ENCODE results near the gene ACOX3. TPM values are rescaled to one million over a fixed set of nuclear protein-coding genes. Genes with fewer than 3 reads are reported as not detected.
A peak's percentile ranks its signal among the peaks of the same experiment; 100 is the strongest.

ACOX3 gene
- total RNA-seq, 1 donor from 2014 or later = 23.8 TPM

DNA sequence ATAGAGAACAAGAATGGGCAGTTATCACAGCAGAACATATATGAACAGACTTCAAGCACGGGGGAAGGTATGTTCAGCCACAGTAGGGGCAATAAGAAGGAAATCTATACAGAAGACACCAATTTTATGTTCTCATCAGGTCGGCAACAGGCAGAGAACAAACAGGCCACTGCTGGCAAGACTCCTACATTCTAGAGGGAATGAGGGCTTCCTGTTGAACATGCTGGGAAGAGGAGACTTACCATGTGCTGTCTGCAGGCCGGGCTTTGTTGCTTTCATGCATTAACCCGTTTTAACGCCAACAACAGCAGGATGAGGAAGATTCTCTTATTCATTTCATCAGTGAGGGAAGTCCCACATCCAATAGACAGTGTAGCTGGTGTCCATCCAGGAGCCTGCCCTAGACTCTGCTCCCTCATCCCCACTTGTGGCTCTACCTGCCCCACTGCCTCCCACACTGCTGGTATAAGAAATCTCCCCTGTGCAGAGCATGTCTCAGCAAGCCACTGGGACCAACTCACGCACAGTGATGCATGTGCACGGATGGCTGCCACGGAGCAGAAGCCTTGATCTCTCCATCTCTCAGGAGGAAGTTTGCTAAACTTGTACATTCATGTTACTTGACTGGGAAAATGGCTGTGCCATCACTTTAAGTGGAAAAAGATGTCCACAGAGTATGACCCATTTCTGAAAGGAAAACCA, 84.5 kb downstream of the ACOX3 start:
- no peak overlapping the region for H3K4me3 Mint-ChIP-seq (ENCODE audit: unreplicated experiment)
- peak; percentile 3 for DNase-seq
- TF ChIP-seq, protein P1, sequence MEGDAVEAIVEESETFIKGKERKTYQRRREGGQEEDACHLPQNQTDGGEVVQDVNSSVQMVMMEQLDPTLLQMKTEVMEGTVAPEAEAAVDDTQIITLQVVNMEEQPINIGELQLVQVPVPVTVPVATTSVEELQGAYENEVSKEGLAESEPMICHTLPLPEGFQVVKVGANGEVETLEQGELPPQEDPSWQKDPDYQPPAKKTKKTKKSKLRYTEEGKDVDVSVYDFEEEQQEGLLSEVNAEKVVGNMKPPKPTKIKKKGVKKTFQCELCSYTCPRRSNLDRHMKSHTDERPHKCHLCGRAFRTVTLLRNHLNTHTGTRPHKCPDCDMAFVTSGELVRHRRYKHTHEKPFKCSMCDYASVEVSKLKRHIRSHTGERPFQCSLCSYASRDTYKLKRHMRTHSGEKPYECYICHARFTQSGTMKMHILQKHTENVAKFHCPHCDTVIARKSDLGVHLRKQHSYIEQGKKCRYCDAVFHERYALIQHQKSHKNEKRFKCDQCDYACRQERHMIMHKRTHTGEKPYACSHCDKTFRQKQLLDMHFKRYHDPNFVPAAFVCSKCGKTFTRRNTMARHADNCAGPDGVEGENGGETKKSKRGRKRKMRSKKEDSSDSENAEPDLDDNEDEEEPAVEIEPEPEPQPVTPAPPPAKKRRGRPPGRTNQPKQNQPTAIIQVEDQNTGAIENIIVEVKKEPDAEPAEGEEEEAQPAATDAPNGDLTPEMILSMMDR (IDR thresholded peaks at IDR 0.05; ENCODE audit: partially characterized antibody, unreplicated experiment) = no peak
- peaks cover 10% of the 10 kb centered on the region for H3K36me3 Mint-ChIP-seq (ENCODE audit: unreplicated experiment)
- H3K4me1 Mint-ChIP-seq (ENCODE audit: low read depth, unreplicated experiment) = no peaks in the 10 kb centered on the region
- H3K27ac Mint-ChIP-seq (ENCODE audit: unreplicated experiment) = no peak overlapping the region
- peaks cover 4% of the 10 kb centered on the region for H3K27me3 Mint-ChIP-seq (ENCODE audit: unreplicated experiment)
- H3K9me3 Mint-ChIP-seq (ENCODE audit: unreplicated experiment) = peaks cover 1% of the 10 kb centered on the region

DNA sequence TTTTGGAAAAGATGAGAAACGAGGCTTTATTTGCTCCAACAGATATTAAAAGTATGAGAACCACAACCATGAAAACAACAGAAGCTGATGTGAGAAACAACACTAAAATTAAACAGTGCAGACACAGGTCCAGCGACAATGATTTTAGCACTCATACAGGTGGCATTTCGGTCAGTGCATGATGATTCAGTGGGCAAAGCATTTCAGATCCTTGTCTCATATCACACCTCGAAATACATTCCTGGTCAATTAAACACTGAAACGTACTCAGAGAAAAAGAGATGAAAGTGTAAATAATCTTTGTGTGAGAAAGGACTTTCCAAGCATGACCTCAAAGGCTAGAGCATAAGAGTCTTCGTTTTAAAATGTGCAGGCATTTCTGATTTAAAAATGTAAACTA, 85.2 kb downstream of the ACOX3 start:
- DNase-seq = no peak
- peaks cover 10% of the 10 kb centered on the region for H3K36me3 Mint-ChIP-seq (ENCODE audit: unreplicated experiment)
- H3K4me1 Mint-ChIP-seq (ENCODE audit: low read depth, unreplicated experiment) = no peaks in the 10 kb centered on the region
- peaks cover 1% of the 10 kb centered on the region for H3K9me3 Mint-ChIP-seq (ENCODE audit: unreplicated experiment)
- TF ChIP-seq, protein P1 (IDR thresholded peaks at IDR 0.05; ENCODE audit: partially characterized antibody, unreplicated experiment) = no peak
- no peak overlapping the region for H3K27ac Mint-ChIP-seq (ENCODE audit: unreplicated experiment)
- no peak overlapping the region for H3K4me3 Mint-ChIP-seq (ENCODE audit: unreplicated experiment)
- H3K27me3 Mint-ChIP-seq (ENCODE audit: unreplicated experiment) = peaks cover 4% of the 10 kb centered on the region

DNA sequence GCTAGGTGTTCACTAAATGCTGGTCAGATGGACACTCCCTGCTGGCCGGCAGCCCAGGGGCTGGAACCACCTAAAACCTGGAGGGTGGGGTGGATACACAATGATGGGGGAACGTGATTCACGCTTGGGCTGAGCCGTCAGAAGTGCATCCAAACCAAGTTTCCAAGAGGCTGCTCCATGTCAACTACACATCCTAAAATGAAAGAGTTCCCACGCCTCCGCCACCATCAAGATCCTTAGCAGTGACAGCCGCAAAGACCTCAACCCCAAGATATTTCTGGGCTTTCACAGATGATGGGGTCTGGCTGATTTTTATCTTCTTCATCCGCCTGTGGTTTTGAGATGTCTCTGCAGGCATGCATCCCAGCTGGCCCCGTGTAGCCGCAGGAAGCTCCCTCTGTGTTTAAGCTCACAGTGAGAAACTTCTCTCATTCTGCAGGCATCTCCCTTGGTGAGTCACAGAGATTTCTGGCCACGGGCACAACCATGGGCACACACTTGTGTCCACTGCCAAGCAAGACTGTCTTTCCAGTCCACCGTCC, 86.5 kb downstream of the ACOX3 start:
- Mint-ChIP-seq H3K27ac (ENCODE audit: unreplicated experiment) (no peak overlapping the region), H3K4me3 (ENCODE audit: unreplicated experiment) (no peak overlapping the region), H3K27me3 (ENCODE audit: unreplicated experiment) (peaks cover 4% of the 10 kb centered on the region), H3K36me3 (ENCODE audit: unreplicated experiment) (peaks cover 6% of the 10 kb centered on the region), H3K9me3 (ENCODE audit: unreplicated experiment) (no peaks in the 10 kb centered on the region), H3K4me1 (ENCODE audit: low read depth, unreplicated experiment) (no peaks in the 10 kb centered on the region)
- TF ChIP-seq, protein P1 (IDR thresholded peaks at IDR 0.05; ENCODE audit: partially characterized antibody, unreplicated experiment) = no peak
- peak; percentile 5 for DNase-seq

DNA sequence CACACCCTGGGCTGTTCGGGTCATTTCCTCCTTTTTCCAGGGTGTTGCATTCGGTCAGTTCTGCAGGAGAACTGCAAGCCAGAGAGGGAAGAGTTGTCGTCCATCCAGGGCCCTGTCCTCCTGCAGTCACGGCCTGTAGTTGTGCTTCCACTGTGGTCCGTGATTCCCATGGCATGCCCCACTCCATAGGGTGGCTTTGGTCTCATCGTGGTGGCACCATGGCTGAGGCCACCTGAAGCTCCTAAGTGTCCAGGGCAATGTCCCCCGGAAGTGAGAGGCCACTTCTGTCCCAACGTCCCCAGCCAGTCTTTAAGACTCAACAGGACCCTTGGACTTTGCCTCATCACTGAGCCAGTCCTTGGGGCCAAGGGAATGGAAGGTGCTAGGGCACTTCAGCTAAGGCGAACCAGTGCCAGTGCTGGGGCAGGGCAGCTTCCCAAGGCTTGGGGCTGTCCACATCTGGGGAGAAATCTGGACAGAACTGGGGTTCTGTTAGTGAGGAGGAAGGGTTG, 87.3 kb downstream of the ACOX3 start:
- H3K4me3 Mint-ChIP-seq (ENCODE audit: unreplicated experiment) = no peak overlapping the region
- no peaks in the 10 kb centered on the region for H3K9me3 Mint-ChIP-seq (ENCODE audit: unreplicated experiment)
- peaks cover 2% of the 10 kb centered on the region for H3K27me3 Mint-ChIP-seq (ENCODE audit: unreplicated experiment)
- H3K36me3 Mint-ChIP-seq (ENCODE audit: unreplicated experiment) = peaks cover 6% of the 10 kb centered on the region
- TF ChIP-seq, protein P1 (IDR thresholded peaks at IDR 0.05; ENCODE audit: partially characterized antibody, unreplicated experiment) = no peak
- DNase-seq = peak; percentile 5
- no peaks in the 10 kb centered on the region for H3K4me1 Mint-ChIP-seq (ENCODE audit: low read depth, unreplicated experiment)
- no peak overlapping the region for H3K27ac Mint-ChIP-seq (ENCODE audit: unreplicated experiment)

Data from glutamatergic neuron (in vitro differentiated cells).